GM19025 (cell line): ENCODE results near the gene COX10.

Experiments
- ATAC-seq: cut with Tn5 transposase; IDR thresholded peaks from one replicate; pipeline ENCODE4 v1.9.1; 2021; ENCODE audit warnings: mild to moderate bottlenecking, low read depth, moderate library complexity; ENCODE audit not compliant: unreplicated experiment

The COX10 gene

DNA sequence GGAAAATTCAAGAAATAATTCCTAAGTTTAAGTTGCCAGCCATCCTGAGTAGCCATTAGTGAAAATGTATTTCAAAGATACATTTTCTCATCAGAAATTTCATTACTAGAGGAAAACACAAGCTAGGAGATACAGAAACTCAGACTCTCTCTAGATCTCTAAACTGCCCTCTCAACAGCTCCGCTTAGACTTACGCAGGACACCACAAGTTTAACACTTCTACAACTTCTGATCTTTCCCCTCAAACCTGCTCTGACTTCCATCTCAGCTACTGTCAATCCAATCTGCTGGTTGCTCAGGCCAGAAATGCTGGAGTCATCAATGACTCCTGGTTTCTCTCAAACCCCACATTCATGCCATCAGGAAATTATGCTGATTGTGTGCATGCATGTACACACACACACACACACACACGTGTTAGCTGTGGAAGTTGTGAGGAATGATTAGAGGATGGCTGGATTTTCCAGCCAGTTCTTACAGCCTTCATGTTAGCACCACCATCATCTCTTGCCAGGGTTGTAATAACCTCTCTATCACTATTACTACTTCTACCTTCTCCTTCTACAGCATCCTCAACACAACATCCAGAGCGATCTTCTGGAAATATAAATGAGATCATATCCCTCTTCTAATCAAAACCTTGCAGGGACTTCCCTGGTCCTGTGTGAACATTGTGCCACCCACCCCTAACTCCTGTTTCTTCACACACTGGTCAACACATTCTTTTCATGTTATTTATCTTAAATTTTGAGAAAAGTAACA is 47.1 kb downstream of the COX10 start:
- no peak for ATAC-seq

DNA sequence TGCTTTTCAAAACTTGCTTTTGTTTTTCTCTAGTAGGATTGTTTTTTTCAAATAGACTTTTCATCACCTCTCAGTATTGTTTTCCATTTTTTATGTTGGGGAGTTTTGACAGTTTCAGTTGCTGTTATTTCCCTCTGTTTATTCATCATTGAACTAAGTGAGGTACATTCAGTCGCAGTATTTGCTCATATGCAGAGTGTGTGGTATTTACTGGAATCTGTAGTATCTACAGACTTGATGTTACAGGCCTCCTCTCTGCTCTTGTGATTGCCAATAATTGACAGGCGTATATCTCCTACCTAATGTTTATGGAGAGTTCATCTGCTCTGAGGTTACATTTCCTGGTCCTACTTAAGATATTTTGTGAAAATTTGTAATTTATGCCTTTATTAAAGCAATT is 49.6 kb downstream of the COX10 start:
- ATAC-seq: no peak

DNA sequence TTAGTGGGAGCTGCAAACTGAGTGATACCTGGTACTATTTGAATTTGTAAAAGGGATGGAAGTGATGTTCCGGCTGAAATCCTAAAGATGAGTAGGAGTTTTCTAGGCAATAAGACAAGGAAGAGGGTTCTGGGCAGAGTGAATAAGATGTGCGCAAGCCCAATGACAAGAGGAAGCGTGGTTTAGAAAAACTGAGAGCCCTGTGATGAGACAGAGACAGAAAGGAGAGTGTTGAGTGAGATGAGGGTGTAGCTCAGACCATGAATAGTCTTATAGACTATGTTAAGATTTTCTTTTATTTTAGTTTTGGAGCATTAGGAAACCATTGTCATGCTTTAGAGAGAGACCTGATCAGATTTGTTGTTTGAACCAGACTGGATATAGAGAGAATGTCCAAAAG is 50.2 kb downstream of the COX10 start:
- no peak for ATAC-seq

DNA sequence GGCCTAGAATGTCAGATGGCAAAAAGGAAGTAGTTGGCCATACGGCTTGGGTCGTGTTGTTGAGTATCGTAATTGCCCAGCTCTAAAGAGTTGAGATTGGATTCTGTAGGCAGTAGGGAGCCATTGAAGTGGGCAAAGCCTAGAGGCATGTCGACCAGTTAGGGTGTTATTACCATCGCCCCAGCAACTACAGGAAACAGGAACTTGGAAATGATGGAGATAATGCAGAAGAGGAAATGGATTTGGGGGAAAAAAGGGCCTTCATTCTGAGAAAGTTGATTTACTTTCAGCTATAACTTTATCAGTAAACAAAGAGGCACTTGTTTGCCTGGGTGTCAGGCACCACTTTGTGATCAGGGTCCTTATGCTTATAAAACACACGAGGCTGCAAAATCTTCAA is 52.6 kb downstream of the COX10 start:
- ATAC-seq: no peak

DNA sequence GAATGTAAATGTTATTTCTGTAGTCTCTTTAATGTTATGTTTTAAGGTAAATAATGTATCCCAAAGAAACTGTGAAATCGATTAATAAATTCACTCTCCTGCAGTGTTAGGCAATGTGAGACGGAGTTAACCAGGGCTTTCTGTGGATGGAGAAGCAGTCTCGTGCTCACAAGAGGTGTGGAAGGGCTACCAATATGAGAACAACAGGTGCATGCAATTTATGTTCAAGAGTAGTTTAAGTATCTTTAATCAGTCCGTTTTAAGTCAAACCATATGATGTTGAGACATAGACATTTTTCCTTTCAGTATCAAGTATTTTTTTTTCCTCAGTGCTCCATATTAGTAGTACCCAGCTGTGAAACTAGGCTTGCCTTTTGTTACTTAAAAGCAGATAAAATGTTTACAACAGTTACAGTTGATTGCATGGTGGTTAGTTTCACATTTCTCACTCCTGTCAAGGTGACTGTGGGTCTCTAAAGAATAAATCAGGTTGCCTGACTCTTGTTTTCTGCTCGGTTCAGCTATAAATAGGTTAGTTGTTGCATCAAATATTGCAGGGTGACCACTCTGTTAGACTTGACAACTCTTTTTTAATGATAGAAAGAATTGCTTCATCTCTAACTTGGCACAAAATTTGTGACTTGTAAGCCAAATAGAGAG is 54.4 kb downstream of the COX10 start:
- ATAC-seq: no peak

DNA sequence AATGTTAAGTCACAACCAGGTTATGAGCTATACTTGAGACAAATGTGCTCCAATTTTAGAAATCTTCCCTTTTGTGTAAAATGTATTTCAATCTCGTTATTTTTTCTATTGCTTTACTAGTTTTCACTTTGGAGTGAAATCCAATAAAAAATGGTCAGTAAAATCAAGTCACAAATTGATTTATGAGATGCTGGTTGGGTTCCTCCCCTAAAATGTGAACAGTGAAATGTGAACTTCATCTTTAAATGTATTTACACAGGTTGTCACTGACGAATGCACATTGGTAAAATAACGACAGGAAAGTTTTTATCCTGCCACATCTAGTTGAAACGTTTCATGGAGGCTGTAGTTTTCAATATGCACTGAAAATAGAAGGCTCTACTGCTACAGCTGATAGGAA is 55.5 kb downstream of the COX10 start:
- no peak for ATAC-seq

DNA sequence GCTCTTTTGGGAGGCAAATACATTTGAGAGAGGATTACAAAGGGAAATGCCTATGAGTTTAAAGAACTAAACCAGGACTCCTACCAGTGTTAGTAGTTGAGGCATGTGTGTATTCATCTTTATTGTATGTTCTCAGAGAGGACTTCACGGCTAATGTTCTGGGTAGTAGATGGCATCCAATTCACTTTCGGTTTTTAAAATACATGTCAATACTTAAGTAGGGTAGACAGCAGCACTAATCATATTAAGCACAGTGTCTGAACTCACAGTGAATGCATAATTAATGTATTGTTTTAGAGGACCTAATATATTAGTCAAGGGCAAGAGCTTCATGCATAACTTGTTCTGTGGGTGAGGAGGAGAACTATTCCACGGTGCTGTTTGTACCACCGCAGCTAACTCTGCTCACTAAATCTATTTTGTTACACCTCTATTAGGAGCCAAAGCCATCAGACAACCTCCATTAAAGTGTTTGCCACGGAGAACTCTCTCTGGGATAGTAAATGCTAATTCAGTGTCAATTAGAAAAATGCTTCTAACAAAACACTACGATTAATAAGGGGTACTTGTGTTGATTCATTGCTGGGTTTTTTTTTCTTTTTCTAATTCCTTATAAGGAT is 56.3 kb downstream of the COX10 start:
- no peak for ATAC-seq

DNA sequence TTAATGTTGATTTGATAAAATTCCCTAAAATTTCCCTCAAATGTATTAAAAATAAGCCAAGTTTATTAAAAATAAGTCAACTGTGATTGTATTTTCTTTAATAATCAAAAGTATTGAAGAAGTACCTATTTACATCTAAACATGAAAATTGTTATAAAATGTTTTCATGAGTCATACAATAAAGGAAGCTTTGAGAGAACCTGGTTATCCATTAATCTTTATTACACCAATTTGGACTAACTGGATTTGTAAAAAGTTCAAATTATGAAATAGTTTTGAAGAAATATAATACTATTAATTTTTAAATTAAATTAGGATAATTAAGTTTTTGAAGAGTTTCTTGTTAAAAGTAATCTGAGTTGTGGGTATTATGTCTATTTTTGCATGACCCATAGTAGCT is 63.8 kb downstream of the COX10 start:
- no peak for ATAC-seq

DNA sequence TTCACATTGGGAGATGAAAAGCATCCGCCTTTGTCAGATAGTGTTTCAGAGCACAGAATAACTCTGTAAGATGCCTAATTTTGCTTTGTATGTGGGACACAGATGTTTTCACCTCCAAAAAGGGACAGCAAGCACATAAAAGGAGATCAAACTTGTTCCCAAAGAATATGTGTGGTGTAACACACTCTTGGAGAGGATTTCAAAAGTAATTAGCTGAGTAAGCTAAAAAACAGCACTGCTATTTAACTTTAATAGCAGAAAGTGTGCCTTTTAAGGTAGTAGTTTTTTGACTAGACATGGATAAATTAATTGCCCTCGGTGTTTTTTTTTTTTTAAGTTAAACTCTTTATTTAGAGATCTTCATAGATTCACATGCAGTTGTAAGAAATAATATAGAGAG is 65.2 kb downstream of the COX10 start:
- ATAC-seq: no peak

DNA sequence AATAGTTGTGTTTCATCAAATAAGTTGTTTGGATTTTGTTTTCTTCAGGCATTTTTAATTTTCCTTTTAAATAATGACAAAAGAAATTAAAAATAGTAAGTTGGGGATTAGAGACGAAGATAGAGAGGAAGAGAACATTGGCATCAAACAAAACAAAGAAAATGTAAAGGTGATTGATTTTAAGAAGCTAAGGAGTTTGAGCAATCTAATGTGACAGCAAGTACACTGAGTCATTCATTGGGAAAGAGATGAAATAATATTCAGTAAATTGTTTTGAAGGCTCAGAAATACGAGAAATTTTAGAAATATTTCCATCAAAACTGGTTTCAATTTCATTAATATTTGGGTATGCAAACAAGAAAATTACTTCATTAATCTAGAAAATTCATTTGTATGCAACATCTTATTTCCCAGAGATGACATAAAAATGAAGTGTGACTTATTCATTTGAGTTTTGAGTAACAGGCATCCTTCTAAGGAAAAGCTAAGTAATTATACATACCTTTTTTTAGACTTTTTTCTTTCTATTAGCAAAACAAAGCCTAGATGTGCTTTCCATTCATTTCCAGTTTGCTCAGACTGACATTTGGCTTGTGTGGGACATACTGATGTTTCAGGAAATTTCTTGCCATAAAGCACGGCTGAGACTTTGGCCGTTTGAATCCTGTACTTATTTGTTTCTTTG is 66.7 kb downstream of the COX10 start:
- ATAC-seq: no peak

DNA sequence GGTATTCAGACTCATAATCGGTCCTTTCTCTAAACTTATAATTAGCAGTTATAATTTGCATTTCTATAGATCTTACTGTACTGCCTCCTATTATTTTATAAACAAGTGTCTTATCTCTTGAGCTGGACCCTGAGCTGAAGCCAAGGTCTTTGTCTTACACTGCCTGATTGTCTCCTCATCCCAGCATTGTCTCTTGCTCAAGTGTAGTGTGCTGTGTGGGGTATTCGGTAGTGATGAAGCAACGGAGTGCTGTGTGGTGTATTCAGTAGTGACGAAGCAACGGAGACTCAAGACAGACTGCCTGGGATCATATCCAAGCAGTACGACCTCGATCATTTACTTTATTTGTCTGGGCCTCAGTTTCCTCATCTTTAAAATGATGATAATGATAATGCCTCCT is 69.3 kb downstream of the COX10 start:
- no peak for ATAC-seq

DNA sequence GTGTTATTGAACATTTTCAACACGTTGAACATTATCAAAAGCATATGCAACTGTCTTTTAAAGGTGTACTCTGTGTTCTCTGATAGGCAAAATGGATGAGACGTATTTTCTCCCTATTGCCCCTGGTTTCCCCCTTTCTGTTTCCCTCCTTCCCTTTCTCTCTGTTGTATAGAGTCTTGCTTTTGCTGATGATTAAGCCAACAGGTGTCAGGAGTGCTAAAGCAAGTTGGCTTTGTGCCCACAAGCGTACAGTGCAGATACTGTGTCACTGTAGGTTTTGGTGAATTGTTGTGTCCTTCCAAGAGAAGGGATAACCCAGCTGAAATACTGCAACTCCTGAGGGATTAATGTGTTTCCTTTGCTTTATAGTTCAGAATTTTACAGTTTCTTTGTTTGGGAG is 74.4 kb downstream of the COX10 start:
- ATAC-seq: no peak

DNA sequence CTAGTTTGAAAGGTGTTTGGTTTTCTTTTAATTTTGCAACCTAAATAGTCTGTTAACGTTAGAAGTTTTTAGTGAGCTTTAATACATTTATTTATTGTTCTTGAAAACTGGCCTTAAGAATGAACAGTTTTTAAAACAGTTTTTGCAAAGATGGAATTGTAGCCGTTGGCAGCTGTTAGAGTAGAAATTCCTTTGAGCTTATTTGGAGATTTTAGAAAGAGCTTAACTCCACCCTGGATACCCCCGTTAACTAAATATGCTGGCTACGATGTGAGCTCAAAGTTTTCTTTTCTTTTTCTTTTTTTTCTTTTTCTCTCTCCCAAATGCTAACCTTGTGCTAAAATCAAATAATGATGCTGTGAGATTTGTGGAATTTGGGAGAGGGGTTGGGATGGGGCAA is 75.2 kb downstream of the COX10 start:
- ATAC-seq: no peak

DNA sequence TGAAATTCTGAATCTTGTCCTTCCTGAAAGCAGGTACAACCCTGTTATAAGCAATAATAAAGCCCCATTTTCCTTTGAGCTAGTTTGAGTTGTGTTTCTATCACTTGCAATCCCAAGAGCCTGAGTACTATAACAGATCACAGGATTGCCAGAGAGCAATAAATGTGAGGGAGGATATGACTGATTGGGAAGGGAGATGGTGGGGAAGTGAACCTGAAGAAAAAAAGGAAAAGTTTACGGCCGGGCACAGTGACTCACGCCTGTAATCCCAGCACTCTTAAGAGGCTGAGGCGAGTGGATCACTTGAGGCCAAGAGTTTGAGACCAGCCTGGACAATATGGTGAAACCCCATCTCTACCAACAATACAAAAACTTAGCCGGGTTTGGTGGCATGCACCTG is 80.4 kb downstream of the COX10 start:
- ATAC-seq: no peak

DNA sequence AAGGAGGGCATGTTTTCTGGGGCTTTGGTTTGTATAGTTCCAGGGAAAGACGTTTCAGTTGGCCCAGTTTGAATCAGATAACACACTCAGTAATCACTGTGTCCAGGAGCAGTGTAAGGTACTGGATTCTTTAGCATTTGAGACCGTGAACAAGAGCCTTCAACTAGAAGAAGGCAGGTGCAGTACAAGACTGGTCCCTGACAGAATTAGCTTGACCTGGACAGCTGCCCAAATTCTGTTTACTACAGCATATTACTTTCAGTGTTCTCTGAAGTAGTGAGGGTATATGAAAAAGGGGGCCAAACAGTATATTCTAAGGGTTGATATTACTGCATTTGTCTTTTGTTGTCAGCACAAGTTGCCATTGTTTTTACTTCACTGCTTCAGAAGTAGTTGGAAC is 81.3 kb downstream of the COX10 start:
- no peak for ATAC-seq

DNA sequence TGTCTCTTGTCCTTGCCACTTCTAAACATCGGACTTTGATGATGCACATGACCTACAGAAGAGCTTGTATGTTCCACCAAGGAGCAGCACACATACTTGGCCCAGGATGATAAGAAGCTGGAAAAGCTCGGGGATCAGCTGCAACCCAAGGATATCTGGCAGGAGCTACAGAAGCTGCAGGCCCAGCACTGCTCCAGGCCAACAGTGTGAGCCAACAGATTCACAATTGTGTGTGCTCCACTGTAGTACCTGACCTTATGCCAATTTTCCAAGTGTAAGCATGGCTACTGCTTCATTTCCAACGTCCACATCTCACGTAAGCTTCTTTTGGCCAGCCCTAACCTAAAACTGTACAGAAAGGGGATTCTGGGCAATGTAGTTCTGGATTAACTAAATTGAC is 83.4 kb downstream of the COX10 start:
- ATAC-seq: no peak

DNA sequence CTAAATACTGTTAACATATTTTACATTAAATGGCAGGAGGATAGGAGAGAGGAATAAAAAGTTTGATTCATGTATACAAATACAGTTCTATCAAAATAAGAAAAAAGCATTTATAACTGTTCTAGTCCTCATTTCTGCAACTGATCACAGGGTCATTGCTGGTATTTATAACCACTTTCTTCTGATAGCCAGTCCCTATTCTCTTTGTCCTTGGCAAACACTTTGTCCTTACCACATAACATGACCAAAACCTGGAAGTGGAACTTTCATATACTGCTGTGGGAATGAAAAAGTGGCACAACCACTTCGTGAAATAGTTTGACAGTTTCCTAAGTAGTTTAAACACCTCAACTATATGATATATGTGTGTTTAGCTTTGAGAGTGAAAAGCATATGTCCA is 84.1 kb downstream of the COX10 start:
- no peak for ATAC-seq

DNA sequence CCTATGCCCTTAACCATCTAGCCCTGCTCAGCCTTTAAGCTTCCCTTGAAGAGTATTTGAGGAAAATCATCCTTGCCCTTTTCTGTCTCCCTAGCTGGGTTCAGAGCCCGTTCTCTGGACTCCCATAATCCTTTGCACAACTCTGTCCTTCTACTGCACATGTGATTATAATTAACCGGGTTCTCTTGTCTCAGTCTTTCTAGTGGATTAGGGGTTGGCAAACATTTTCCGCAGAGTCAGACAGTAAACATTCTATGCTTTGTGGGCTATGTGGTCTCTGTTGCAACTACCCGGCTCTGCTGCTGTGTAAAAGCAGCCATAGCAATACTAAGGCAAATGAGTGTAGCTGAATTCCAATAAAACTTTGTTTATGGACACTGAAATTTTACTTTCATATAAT is 87.4 kb downstream of the COX10 start:
- ATAC-seq: no peak

DNA sequence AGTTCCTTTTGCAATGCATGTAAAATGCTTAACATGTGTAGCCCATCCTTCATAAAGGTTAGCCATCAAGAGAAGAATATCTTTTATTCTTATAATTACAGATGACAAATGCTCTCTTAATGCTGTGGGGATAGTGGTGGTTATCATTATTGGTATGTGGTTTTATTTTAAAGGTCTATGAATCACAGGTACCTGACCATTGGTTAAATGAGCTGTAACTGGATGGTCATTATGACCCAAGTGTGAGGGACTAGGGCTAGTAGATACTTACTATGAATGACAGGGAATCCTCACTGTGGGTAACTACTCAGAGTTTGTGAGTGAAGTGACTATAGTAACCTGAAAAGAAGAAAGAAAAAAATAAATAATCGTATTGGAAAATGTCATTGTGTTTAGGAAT is 88.5 kb downstream of the COX10 start:
- ATAC-seq: no peak

DNA sequence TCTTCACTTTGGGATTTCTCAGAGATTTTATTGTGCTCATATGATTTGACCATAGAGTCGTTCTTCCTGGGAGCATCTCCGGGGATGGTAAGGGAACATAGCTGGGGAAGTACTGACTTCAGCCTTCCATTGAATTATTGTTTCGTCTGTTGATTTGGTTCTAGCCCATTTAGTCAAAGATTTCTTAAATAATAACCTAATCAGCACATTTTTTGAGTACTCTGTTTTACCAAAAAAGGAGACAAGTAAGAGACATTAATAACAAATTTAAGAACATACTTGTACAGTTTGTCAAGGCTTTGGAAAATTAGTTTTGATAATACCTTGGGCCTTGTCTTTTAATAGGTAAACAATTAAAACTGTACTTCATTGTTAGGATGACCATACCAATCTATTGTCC is 89.4 kb downstream of the COX10 start:
- no peak for ATAC-seq

DNA sequence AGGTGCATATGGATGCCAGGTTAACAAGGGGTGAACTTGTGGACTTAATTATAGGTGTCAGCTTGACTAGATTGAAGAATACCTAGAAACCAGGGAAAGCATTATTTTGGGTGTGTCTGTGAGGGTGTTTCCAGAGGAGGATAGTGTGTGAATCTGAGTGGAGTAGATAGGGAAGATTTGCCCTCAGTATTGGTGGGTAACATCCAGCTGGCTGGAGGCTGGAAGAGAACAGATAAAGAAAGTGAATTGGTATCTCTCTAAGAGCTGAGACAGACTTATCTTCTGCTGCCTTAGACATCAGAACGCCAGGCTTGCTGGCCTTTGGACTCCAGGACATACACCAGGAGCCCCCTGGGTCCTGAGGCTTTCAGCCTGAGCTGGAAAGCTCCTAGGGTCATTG is 92.1 kb downstream of the COX10 start:
- no peak for ATAC-seq
